ENCODE data around the gene TAF9. TPM values are rescaled to one million over a fixed set of nuclear protein-coding genes. Genes with fewer than 3 reads are reported as not detected.

The TAF9 gene
- total RNA-seq, result 10 to 100 TPM; 38.6 to 57.0 (median 49.8) TPM

DNA sequence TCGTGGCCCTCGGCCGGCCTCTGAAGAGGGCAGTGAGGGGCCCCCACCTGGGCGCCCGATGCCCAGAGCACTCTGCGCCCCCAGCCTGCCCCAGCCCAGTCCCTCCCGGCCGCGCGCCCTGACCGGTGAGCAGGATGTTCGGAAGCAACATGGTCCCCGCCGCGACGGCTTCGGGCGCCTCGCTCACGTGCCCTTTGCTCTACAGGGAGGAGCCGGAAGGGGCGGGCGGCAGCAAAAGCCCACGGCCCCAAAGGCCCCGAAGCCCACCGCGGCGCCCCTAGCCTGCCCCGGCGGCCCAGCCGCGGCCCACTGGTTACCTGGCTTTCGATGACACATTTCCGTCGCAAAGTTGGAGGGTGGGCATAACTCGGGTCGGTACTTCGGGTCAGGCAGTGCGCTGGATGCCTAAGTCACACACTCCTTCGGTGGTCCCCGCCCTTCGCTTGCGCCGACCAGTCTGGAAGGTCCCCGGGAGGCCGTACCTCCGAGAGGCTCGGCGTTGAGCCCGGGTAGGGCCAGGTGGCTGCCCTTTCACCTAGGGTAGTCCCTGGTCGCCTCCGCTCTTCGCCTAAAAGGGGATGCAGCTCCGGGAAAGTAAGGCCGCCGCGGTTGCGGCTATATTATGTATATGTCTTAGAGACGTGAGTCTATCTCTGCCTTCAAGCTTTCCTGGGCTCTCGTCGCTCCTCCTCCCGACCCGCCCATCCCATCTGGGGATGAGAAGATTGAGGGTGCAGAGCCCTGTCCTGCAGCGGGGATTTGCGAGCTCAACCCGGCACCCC is at the start of gene TAF9, which contains the start of the genes AK6 and RAD17:
Gene TAF9, minus strand, starts transcription at position 181 of the 782 bp plus-strand sequence. CDS start 3,783 bp downstream, outside the sequence.
Gene AK6, minus strand, starts transcription at position 181 of the 782 bp plus-strand sequence. Its CDS starts 30 bp downstream, at position 151.
Gene RAD17, plus strand, starts transcription at position 479 of the 782 bp plus-strand sequence. CDS start 2,391 bp downstream, outside the sequence.
- ATAC-seq (ENCODE audit: low FRiP score) (peak; percentile 99), DNase-seq (ENCODE audit: low spot score) (peak; percentile 64)
- no peak for TF ChIP-seq CTCF (IDR thresholded peaks at IDR 0.05)

DNA sequence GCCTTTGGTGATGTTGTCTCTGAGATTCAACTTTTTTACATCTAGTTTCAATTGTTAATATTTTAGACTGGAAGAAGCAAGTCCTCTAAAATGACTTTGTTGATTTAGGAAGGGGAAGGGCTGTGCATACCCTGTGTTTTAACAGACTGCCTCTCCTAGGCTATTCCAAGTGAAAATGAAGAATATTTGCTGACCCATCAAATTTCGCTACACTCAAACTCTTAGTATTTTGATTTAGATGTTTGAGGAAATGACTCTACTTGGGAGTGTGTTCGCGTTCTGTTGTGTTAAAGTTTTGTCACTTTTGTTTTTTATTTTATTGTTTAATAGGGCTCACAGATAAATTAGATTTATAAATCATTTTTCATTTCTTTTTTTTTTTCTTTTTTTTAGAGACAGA is 49.2 kb upstream of the TAF9 start:
- no peak for TF ChIP-seq CTCF (IDR thresholded peaks at IDR 0.05)
- ATAC-seq (ENCODE audit: low FRiP score), result no peak
- DNase-seq (ENCODE audit: low spot score), result no peak

DNA sequence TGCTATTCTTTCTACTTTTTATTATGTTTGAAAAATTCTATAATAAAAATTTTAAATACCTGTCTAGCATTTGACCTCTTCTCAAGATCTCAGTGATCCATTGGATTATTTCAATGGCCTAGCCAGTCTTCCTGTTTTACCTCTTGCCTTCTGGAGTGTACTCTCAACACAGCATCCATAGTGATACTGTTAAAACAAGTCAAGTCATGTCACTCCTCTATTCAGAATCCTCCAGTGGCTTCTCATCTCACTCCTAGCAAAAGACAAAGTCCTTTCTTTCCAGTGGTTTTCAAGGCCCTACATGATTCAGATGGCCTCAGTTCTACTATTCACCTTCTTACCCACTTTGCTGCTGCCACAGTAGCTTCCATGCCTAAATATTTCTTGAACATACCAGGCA is 47.4 kb upstream of the TAF9 start:
- DNase-seq (ENCODE audit: low spot score), result no peak
- TF ChIP-seq CTCF (IDR thresholded peaks at IDR 0.05), result no peak
- no peak for ATAC-seq (ENCODE audit: low FRiP score)

GRCh38 chr5:69416180-69416579 is 46.9 kb upstream of the TAF9 start:
- DNase-seq (ENCODE audit: low spot score), result no peak
- no peak for TF ChIP-seq CTCF (IDR thresholded peaks at IDR 0.05)
- ATAC-seq (ENCODE audit: low FRiP score), result no peak

GRCh38 chr5:69415584-69415958 is 46.3 kb upstream of the TAF9 start:
- no peak for TF ChIP-seq CTCF (IDR thresholded peaks at IDR 0.05)
- ATAC-seq (ENCODE audit: low FRiP score) (no peak), DNase-seq (ENCODE audit: low spot score) (no peak)

GRCh38 chr5:69414885-69415583 is 45.7 kb upstream of the TAF9 start, which contains the start of gene MARVELD2:
Gene MARVELD2 (plus strand): TSS chr5:69415116. CDS start chr5:69419386, 4,270 bp downstream.
- ATAC-seq (ENCODE audit: low FRiP score) (peak; percentile 95), DNase-seq (ENCODE audit: low spot score) (peak; percentile 26)
- no peak for TF ChIP-seq CTCF (IDR thresholded peaks at IDR 0.05)

Measured in omental fat pad (tissue), 4 donors.